RCC 7860 (cell line): ENCODE measurements around the gene RNASEH2A.
A peak's percentile ranks its signal among the peaks of the same experiment; 100 is the strongest.
"Not testable (repeated sequence)": the region's sequence is repeated elsewhere in the genome, so short reads cannot be mapped to it uniquely, and the experiment has no call there.

Experiments
- DNase-seq: peaks from one replicate; pipeline ENCODE4 v3.0.0-alpha.2; 2015; ENCODE audit warnings: low spot score
- FAIRE-seq: peaks from 2 replicates; lab custom pipeline; 2012; peaks lifted over from hg19 to GRCh38; lab: Jason Lieb, UNC

RNASEH2A gene

GRCh38 chr19:12792853-12793289 lies 13.5 kb upstream of the RNASEH2A start:
- DNase-seq (no peak), FAIRE-seq (no peak)

- DNase-seq (peak; percentile 93), FAIRE-seq (no peak)
Measured at GRCh38 chr19:12793290-12794195, 12.8 kb upstream of the RNASEH2A start.

- DNase-seq (no peak), FAIRE-seq (no peak)
Measured at GRCh38 chr19:12794196-12794941, 12.0 kb upstream of the RNASEH2A start.

- no peak for DNase-seq
- FAIRE-seq: no peak
Measured at GRCh38 chr19:12794971-12795381, 11.4 kb upstream of the RNASEH2A start.

- FAIRE-seq (no peak), DNase-seq (peak; percentile 75)
Measured at GRCh38 chr19:12796146-12797071, 10.0 kb upstream of the RNASEH2A start.

- FAIRE-seq: no peak
Measured at GRCh38 chr19:12797141-12797587, 9.2 kb upstream of the RNASEH2A start.

GRCh38 chr19:12797607-12798006 lies 8.8 kb upstream of the RNASEH2A start:
- DNase-seq, FAIRE-seq: not testable (repeated sequence)

More at GRCh38 chr19:12797141-12797587, 9.2 kb upstream of the RNASEH2A start:
- no peak for DNase-seq

- no peak for DNase-seq
- no peak for FAIRE-seq
Measured at GRCh38 chr19:12799742-12800465, 6.5 kb upstream of the RNASEH2A start.

- FAIRE-seq: no peak
- DNase-seq: no peak
Measured at GRCh38 chr19:12800466-12800770, 6.0 kb upstream of the RNASEH2A start.

- no peak for DNase-seq
- no peak for FAIRE-seq
Measured at GRCh38 chr19:12800923-12801465, 5.4 kb upstream of the RNASEH2A start.

- FAIRE-seq (no peak), DNase-seq (no peak)
Measured at GRCh38 chr19:12801466-12802266, 4.7 kb upstream of the RNASEH2A start, which contains the start of the genes PRDX2 and THSD8. TSS of gene PRDX2 (minus strand) at chr19:12801800. CDS start at chr19:12801261, 539 bp downstream. TSS of gene THSD8 (plus strand) at chr19:12802069. CDS start at chr19:12802072, 3 bp downstream.

- DNase-seq (no peak), FAIRE-seq (no peak)
Measured at GRCh38 chr19:12802267-12803106, 3.9 kb upstream of the RNASEH2A start.

GRCh38 chr19:12804051-12804450 lies 2.3 kb upstream of the RNASEH2A start:
- DNase-seq (no peak), FAIRE-seq (no peak)

GRCh38 chr19:12815088-12815487 lies 8.7 kb downstream of the RNASEH2A start:
- no peak for DNase-seq
- no peak for FAIRE-seq

GRCh38 chr19:12817188-12817587 lies 10.8 kb downstream of the RNASEH2A start:
- FAIRE-seq, DNase-seq: not testable (repeated sequence)

GRCh38 chr19:12817810-12818209 lies 11.4 kb downstream of the RNASEH2A start:
- not testable (repeated sequence) for FAIRE-seq, DNase-seq

- peak; percentile 33 for DNase-seq
- FAIRE-seq: no peak
Measured at GRCh38 chr19:12821761-12822160, 15.4 kb downstream of the RNASEH2A start.
